ENCODE data around the gene SECISBP2L.

The SECISBP2L gene

DNA sequence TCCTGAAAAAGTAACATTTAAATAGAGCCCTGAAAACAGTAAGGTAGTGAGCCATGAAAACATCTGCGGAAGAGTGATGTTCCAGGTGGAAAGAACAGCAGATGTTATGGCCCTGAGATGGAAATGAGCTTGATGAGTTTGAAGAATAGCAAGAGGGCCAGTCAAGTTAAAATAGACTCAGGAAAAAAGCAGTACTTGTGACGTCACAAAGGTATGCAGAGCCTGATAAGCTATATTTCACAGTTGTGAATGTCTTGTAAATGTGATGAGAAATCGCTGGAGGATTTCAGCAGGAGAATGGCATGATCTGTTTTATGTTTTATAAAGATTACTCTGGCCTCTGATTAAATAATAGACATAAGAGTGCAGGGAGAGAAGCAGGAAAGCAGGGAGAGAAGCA is 18.6 kb upstream of the SECISBP2L start:
- no peaks in the 10 kb centered on the region for H3K9me3 ChIP-seq (ENCODE audit: control insufficient read depth, insufficient read depth, low read length)
- no peaks in the 10 kb centered on the region for H3K9me2 ChIP-seq (replicated peaks; ENCODE audit: control insufficient read depth, low read length)
- TF ChIP-seq, protein P1, sequence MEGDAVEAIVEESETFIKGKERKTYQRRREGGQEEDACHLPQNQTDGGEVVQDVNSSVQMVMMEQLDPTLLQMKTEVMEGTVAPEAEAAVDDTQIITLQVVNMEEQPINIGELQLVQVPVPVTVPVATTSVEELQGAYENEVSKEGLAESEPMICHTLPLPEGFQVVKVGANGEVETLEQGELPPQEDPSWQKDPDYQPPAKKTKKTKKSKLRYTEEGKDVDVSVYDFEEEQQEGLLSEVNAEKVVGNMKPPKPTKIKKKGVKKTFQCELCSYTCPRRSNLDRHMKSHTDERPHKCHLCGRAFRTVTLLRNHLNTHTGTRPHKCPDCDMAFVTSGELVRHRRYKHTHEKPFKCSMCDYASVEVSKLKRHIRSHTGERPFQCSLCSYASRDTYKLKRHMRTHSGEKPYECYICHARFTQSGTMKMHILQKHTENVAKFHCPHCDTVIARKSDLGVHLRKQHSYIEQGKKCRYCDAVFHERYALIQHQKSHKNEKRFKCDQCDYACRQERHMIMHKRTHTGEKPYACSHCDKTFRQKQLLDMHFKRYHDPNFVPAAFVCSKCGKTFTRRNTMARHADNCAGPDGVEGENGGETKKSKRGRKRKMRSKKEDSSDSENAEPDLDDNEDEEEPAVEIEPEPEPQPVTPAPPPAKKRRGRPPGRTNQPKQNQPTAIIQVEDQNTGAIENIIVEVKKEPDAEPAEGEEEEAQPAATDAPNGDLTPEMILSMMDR (IDR thresholded peaks at IDR 0.05; ENCODE audit: low read depth, low read length, poor library complexity, severe bottlenecking): no peak
- no peak for TF ChIP-seq EZH2phosphoT487 (IDR thresholded peaks at IDR 0.05; ENCODE audit: borderline replicate concordance, low read length)
- H3K4me3 ChIP-seq (ENCODE audit: low read length): no peak overlapping the region
- H4K20me1 ChIP-seq (ENCODE audit: control insufficient read depth, insufficient read depth, low read depth, low read length): no peaks in the 10 kb centered on the region
- H3K4me1 ChIP-seq (ENCODE audit: control insufficient read depth, low read length): no peaks in the 10 kb centered on the region
- no peaks in the 10 kb centered on the region for H3K79me2 ChIP-seq (ENCODE audit: control insufficient read depth, low read length)
- H3K27ac ChIP-seq (ENCODE audit: low read depth, low read length): no peak overlapping the region
- H3F3A ChIP-seq (ENCODE audit: control insufficient read depth, insufficient read depth): no peaks in the 10 kb centered on the region
- H3K27me3 ChIP-seq (ENCODE audit: control insufficient read depth, low read length): no peaks in the 10 kb centered on the region
- H3K4me2 ChIP-seq (ENCODE audit: low read length): no peak overlapping the region
- H3K36me3 ChIP-seq (ENCODE audit: control insufficient read depth, low read length): no peaks in the 10 kb centered on the region

DNA sequence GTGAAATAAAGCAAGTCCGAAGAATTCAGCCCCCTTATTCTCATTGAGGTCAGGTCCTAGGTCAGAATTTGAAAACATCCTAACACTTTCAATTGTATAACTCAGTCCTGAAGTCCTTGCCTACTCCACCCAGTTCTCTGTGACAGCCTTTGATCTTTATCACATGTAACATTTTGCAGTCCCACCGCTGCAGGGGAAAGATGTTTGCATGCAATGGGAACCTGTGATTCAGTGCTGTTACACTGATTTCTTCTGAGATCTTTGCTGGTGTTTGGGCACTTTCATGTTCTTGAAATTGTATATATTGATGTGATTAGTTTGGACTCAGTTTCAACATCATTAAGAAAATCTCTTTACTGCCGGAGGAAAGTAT is 18.0 kb upstream of the SECISBP2L start:
- TF ChIP-seq, protein P1 (IDR thresholded peaks at IDR 0.05; ENCODE audit: low read depth, low read length, poor library complexity, severe bottlenecking): no peak
- no peaks in the 10 kb centered on the region for H3K9me3 ChIP-seq (ENCODE audit: control insufficient read depth, insufficient read depth, low read length)
- no peak overlapping the region for H3K27ac ChIP-seq (ENCODE audit: low read depth, low read length)
- H3K4me2 ChIP-seq (ENCODE audit: low read length): no peak overlapping the region
- H3K79me2 ChIP-seq (ENCODE audit: control insufficient read depth, low read length): no peaks in the 10 kb centered on the region
- no peaks in the 10 kb centered on the region for H4K20me1 ChIP-seq (ENCODE audit: control insufficient read depth, insufficient read depth, low read depth, low read length)
- H3K4me1 ChIP-seq (ENCODE audit: control insufficient read depth, low read length): no peaks in the 10 kb centered on the region
- no peak overlapping the region for H3K4me3 ChIP-seq (ENCODE audit: low read length)
- H3K27me3 ChIP-seq (ENCODE audit: control insufficient read depth, low read length): no peaks in the 10 kb centered on the region
- H3K36me3 ChIP-seq (ENCODE audit: control insufficient read depth, low read length): no peaks in the 10 kb centered on the region
- no peaks in the 10 kb centered on the region for H3K9me2 ChIP-seq (replicated peaks; ENCODE audit: control insufficient read depth, low read length)
- no peaks in the 10 kb centered on the region for H3F3A ChIP-seq (ENCODE audit: control insufficient read depth, insufficient read depth)

DNA sequence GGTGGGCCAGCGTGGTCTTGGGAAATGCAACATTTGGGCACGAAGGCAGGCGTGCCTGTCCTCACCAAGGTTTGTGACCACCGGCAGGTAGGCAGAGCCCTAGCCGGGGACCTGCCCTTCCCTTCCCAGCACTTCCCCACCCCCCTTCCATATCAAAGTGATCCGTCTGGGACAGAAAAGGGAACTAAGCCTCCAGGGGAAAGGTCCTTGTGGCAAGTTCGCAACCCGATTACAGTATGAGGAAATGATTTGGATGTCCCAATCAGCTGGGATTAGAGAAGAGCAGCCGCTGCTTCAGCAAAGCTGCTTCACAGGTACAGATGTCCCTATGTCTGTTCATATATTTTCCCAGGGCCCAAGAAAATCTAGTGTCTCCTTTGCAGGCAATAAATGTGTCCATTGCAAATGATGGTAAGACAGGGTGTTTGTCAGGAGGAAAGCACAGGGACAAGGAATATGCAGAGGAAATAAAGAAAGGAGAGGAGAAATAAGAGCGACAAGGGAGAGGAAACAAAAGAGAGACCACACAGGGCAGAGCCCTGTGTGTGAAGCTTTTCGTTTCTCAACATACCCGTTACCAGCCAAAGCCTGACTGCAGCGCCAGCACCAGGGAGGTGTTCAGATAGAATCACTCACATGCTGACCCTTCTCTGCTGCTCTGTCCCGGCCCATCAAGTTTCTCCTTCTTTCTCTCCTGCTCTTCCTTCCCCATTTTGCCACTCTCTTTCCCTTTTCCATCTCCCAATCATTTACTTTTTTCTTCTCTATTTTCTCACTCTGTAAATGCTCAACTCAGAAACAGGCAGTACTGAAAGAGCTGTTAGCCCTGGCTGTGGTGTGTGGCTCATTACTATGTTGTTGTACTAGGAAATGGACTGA is 17.4 kb upstream of the SECISBP2L start:
- Histone ChIP-seq H3K4me1 (ENCODE audit: control insufficient read depth, low read length) (no peaks in the 10 kb centered on the region), H3K9me2 (replicated peaks; ENCODE audit: control insufficient read depth, low read length) (no peaks in the 10 kb centered on the region), H3K4me3 (ENCODE audit: low read length) (no peak overlapping the region), H3K79me2 (ENCODE audit: control insufficient read depth, low read length) (no peaks in the 10 kb centered on the region), H3K27ac (ENCODE audit: low read depth, low read length) (no peak overlapping the region), H3K4me2 (ENCODE audit: low read length) (no peak overlapping the region), H3K27me3 (ENCODE audit: control insufficient read depth, low read length) (no peaks in the 10 kb centered on the region), H3K36me3 (ENCODE audit: control insufficient read depth, low read length) (no peaks in the 10 kb centered on the region), H3K9me3 (ENCODE audit: control insufficient read depth, insufficient read depth, low read length) (no peaks in the 10 kb centered on the region), H3F3A (ENCODE audit: control insufficient read depth, insufficient read depth) (no peaks in the 10 kb centered on the region), H4K20me1 (ENCODE audit: control insufficient read depth, insufficient read depth, low read depth, low read length) (no peaks in the 10 kb centered on the region)
- no peak for TF ChIP-seq EZH2phosphoT487 (IDR thresholded peaks at IDR 0.05; ENCODE audit: borderline replicate concordance, low read length)
- TF ChIP-seq, protein P1 (IDR thresholded peaks at IDR 0.05; ENCODE audit: low read depth, low read length, poor library complexity, severe bottlenecking): no peak
